HG02759 (cell line): Measurements from ENCODE around the gene CTBP2.

Source experiments
- ATAC-seq: cut with Tn5 transposase; IDR thresholded peaks from one replicate; pipeline ENCODE4 v1.9.1; 2021; ENCODE audit warnings: mild to moderate bottlenecking, moderate library complexity; ENCODE audit not compliant: unreplicated experiment

CTBP2 gene

DNA sequence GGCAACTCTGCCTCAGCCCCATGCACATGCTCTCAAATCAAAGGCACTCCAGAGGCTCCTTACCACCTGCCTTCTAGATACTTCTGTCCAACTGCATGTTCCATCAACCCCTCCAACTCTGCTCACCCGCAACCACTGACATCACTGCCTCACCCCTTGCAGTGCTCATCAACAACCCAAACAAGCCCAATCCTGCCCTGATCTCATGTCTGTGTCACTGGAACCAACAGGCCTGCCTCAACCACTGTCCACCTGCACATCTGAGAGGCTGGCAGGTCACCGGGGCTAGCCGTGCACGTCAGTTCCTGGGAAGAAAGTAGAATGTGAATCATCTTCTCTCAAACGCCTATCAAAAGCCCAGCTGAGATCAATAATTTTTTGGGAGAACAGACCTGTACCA, 33.3 kb downstream of the CTBP2 start:
- no peak for ATAC-seq

DNA sequence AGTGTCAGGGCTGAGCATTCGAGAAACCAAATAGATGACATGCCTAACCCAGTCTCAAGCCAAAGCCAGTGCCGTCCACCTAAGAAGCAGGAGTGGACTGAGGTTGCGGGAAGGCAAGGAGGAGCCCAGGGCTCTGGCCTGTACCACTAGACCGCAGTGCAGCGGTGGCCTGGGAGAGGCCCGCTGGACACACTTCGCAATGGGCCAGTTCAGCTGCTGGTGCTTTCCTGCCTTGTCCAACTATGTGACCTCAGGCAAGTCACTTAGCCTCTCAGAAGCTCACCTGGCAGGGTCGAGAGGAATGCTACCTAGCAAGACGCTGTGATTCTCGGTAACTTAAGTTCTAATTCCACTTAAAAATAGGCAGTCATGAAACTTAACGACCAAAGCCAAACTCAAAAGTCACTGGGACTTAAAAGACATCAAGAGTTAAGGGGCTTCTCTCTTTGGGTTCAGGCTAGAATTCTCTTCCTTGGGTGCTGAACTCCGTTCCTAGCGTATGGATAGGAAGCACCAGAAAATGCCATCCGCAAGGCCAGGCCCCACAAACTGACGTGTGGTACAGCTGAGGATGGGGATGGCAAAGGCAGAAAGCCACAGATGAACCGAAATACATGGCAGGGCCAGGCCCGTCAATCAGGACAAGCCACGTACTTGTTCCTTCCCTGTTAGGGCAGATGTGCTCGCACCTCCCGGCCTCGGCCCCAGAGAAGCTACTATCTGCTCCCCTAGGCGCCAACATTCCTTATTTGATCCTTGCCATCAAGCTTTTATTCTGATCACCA, 34.2 kb downstream of the CTBP2 start:
- ATAC-seq: no peak

DNA sequence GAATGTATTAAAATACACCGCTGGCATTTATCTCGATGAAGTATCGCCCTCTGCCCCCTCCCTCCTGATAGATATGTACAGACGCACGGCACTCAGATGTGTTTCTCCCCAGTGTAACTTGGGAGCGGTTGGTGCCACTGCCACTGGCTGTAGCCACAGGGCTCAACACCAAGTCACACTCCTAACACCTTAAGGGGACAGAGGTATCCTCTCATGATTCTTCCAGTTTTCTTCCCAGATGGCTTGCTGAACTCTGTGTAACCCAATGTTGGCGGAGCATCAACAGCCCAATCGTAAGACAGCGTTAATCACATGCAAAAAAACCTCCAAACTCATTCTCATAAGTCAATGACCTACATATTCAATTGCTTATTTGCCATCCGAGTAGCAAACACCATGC, 35.5 kb downstream of the CTBP2 start:
- no peak for ATAC-seq

DNA sequence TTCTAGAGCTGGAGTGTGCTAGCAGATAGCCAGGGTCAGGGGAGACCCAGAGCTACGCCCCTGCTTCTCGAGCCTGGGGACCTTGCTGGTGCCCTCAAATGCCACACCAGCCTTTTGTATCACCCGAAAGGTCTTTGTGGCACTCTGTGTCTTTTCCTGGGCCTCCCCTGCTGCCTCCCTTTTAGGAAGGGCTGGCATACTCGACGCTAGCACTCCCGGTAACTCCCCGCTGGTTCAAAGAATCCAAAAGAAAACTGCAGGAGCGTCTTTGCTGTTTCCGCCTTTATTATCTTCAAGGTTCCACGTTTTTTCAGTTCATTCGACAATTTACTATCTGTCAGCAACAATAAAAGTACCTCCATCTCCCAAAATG, 36.3 kb downstream of the CTBP2 start:
- no peak for ATAC-seq

DNA sequence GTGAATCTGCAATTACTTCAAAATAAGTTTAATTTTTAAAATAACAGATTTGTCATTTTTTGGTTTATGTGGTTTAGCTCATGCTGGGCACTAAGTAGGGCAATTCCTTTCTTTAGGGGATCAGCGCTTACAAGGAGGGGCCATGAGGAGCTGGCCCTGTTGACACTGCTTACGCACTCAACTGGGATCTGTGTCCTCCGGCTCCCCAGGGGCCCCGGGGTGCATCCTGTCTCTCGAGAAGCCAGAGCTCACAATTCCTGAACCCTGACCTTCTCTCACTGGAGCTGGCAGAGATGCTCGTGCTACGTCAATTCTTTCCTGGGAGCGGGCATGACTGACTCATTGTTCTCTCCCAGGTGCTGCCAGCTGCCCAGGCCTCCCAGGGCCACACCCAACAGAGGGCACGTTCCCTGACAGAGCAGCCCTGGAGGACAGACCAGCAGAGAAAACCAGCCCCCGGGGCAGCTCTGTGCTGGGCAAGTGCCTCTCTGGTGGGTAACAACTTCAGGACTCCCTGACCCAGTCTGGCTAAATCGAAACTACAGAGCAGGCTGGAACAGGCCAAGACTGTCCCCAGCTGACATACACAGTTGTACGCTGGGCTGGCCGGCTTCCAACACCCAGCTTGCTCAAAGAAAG, 36.8 kb downstream of the CTBP2 start:
- ATAC-seq: no peak

DNA sequence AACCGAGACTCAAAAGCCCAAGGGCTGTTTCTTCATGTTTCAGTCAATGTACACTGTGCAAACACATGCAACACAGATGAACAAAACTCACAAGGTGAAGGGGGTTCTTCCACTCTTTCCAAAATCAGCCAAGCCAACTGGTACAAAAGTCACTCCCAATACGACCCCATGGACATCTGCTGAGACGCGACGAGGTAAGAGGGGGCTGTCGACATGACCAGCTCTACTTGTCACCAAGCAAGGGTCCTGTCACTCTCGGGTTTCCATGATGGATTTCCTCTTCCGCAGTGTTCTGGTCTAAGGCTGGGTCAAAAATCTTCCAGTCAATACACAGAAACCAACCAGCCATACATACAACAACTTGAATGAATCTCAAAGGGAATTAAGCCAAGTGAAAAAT, 37.8 kb downstream of the CTBP2 start:
- ATAC-seq: no peak

DNA sequence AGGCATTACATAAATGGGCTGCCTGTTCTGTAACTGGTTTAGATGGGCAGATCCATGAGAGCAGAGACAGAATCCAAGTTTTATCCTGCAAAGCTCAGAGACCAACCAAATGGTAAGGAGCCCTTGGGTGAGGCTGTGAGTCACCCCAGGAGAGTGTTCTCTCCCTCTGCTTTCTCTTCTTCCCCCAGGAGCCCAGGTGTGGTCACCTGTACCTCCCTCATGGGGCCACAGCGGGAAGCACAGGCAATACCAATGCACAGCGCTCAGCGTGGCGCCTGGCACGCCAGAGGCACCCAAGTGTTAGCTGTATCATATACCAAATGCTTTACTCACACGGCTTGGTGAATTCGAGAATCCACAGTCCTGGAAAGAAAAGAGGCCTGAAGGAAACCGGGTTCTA, 39.4 kb downstream of the CTBP2 start:
- ATAC-seq: no peak

DNA sequence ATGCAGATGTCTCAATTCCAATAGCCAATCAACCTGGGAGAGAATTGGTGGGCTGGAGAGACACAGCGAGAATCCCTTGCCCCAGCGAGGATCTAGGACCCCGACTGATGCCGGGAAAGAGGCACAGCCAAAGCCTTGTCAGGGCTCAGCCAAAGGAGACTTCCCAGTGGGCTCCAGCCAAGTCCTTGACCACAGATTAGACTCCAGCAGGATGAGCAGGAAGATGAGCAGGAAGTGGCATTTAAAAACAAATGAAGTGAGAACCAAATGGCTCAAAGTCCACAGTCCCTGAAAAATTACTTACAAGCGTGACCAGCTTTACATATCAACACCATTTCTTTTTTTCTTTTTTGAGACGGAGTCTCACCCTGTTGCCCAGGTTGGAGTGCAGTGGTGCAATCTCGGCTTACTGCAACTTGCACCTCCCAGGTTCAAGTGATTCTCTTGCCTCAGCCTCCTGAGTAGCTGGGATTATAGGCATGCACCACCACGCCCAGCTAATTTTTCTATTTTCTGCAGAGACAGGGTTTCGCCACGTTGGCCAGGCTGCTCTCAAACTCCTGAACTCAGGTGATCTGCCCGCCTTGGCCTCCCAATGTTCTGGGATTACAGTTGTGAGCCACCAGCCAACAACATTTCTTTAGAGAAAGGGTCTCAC, 40.2 kb downstream of the CTBP2 start:
- no peak for ATAC-seq

DNA sequence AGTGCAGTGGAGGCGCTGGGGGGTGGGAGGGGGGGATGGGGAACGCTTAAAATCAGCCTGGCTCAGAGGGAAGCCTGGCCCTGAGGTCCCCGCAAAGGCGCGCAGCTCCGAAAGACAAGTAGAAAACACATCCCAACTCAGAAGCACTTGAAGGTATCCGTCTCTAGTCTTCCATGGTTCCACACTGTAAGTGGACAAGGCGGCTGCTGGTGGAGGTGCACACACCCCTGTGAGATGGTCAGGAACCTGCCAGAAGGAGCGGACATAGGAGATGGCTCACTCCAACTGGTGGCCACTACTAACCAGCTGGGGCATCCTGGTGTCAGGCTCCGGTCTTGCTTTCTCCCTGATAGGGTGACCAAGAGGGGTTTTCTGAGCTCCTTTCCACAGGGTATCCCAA, 41.7 kb downstream of the CTBP2 start:
- ATAC-seq: no peak

DNA sequence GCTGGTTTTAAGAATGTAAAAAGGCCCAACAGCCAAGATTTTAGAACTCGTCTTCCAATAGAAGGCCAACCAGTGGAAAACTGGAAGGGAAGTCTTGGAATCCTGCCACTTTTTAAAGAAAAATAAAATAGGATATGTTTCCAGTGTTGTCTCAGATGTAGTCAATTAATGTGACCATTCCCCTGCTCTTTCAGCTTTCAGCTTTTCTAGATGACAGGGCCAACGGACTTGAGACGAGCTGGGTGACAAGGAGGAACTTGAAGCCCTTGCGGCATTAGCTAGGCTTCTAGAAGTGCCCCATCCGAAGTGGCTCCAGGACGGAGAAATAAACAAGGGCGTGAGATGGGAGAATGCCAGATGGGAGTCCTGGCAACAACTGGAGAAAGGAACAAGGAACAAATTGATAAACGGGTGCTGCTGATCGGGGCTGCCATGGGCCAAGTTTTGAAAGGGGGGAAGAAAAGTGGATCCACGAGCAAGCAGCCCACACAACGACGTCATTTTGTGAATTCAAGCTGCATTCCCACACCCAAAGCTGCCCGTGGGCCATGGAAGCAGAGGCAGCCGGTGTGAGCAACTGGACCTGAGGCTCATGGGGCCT, 42.3 kb downstream of the CTBP2 start:
- ATAC-seq: no peak

DNA sequence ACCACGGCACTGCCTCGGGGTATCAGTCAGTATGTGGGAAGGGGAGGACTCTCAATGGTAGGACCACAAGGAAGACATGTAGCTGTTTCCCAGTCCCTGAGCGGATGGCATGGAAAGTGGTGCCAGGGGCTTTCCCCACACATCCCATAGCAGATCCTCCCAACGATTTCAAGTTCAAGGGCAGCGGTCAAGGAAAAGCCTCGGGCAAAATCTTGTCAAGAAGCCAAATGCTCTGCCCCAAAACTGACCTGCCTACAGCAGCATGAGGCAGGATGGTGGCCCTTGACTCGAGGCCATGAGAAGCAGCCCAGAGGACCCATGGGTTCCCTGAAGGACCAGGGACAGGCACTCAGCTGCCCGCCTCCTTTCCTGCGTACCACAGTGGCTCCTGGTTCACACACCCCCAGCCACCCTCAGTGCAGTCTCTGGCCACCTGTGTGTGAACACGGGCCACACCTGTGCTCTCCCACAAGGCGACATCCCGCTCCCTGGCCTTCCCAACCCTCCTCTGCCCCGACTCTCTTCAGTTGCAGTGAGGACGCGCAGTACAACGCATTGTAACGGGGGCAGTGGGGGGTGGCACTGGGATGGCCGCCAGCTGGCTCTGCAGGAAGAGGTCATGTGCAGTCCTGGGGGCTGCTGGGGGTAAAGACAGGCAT, 43.6 kb downstream of the CTBP2 start:
- ATAC-seq: no peak

DNA sequence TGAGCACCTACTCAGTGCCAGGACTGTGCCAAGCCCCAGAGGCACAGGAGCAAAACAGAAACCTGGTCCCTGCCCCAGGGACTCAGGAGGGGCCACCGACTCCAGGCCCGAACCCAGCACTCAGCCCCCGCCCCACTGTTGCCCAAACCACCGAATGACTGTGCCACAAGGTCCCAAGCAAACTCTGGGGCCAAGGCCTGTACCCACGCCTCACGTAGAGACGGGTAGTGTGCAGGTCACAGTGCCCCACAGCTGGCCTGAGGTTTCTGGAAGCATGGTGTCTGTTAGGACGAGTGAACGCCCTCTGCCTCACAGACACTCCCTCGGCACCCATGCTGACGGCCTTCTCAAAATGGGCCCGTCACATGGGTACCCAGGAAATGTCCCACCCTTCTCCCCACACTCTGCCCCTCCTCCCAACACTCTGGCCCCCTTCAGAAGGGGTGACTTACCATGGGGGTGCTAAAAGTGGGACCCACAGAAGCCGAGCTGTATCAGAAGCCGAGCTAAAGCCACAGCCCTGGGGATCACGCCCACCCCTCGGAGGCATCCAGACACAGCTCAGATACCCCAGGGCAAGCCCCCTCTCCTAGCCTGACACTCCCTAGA, 44.2 kb downstream of the CTBP2 start:
- no peak for ATAC-seq

DNA sequence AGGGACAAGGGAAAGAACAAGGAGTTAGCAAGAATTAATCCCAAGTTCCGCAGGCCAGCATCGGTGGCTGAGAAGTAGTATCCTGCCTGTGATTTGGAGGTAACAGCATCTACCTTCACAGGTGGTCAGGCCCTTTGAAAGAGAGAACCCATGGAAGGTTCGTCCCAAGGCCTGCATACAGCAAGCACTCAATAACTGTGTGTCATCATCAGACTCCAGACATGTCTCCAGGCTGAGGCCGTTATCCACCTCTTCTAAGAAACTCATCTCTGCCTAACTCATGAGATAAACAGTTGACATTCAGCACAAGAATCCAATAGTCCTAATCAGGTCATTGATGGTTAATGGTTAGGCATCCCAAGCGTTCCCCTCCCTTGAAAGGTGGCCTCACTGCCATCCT, 45.0 kb downstream of the CTBP2 start:
- ATAC-seq: no peak

DNA sequence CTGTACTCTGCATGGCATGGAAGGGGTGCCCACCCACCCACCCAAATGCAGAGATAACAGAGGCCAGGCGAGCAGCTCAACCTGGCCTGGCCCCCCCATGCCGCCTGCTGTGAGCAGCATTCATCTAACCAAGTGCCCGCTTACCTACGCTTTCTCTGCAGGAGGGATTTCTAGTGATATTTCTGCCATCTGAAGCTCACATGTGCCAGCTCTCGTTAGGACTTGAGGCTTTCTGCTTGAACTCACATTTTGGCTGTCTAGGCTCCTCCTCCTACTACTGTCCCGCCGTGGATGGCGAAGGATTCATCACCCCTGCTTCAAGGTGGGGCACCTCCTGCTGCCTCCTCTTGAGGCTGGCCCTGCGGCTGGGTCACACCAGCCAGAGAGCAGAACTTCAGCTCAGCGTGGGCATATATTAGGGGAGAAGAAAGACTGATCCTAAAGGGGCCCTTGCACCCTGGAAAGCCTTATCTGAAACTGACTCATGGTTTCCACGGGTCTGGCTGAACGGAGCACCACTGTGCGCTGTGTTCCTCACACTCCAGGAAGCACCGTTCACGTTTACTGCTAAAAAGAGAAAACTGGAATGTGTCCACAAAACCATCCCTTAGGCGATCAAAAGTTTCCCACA, 45.5 kb downstream of the CTBP2 start:
- no peak for ATAC-seq

DNA sequence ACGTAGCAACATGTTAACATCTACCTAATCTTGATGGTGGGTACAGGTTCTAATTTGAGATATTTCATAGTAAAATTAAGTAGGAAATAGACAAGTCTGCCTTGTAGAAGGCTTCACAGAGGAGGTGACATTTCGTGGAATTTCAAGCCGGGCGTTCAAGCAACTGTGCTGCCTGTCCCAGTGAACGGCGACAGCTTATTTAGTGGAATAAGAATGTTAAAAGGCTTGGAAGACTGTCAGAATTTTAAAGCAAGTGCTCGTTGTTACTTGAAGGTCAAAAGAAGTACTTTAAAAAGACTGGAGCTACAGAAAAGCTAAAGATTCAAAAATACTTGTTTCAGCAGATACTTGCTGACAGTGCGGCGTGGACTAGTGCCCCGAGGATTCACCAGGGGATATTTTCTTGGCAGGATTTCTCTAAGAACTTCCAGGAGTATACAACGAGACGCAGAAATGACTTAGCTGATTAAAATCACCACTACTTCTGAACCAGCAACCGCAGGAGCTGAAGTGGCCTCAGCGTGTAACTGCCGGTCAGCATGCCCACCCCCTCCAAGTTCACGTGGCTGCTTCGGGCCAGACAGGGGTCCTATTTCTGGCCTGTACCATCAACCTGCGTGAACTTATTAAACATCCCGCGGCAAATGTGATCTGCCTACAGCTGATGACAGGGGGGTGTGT, 46.5 kb downstream of the CTBP2 start:
- no peak for ATAC-seq

DNA sequence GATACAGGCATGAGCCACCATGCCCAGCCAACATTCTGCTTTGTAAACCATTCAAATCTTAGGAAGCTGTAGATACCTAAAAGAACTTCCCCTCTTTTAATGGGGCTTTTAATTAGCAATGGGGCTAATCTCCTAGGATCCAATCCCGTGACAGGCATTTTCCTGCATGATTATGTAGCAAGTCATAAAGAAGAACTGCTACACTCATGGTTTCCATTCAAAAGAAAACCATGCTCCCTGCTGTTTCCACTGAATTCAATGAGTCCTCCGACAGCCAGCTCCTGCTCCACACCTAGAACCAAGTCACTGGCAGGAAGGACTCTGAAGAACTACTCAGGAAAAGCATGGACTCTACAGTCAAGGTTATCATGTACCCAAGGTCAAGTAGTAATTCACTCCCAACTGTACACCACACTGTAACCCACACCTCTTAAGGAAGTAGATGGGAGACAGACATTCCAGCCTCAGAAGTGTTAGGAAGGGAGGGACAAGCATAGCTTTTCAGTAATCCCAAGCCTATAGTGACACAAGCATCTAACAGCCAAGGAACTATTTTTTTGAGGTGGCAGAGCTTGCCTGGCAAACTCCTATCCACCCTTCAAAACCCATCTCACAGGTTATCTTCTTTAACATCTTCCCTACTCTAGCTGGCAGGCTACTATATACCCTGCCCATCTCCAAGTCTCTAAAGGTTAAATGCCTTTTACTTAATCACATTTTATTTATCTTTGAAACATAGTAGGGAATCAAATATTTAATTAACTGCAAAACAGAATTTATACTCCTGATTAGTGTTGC, 47.5 kb downstream of the CTBP2 start:
- no peak for ATAC-seq

DNA sequence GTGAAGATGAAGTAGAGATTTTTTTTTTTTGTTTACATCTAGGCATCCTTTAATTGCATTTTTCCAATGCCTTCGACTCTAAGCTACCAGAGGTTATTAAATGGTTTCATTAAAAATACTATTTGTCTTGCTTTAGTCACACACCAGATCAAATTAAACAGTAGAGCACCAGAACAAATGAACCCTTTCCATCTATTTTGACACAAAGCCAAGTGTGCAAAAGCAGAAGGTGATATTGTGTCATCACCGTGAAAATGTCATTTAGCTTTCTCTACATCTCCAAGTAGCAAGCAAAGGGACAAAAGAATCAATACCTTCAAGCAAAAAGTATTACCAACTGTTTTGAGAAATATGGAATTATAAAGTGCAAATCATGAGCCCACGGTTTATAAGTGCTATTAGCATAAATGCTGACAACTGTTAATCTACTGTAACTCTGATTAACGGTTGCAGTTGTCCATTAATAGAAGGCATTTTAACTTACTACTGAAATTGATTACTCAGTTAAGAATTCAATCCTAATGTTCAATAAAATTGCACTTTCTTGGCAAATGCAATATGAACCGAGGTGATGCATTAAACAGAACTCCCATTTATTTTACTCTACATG, 49.1 kb downstream of the CTBP2 start:
- no peak for ATAC-seq

DNA sequence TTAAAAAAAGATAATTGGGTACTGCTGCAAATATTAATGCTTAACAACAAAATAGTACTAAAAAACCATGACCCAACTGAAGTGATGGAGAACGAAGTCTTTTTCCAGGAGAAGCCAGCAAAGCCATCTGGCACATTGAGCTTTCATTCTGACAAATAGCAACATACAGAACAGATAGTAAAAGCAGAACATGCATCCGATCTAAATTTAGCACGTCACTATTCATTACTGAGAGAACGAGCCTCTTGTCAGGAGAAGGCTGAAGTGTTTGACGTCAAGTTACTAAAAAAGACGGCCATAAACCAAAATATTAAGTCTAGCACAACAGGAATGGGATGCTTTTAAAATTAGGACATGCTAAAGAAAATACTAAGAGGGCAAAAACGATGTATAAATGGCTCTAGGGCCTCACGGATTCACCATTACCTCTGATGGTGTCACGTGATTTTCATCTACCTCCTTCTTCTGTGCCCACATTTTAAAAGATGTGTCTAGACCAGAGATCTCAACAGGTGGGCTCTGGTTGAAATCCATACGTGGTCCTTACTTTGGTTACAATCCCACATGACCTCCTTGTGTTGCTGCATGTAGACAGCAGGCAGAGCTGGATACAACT, 52.3 kb downstream of the CTBP2 start:
- ATAC-seq: no peak
